HepG2 (cell line): Measurements from ENCODE around the gene AIFM1. TPM values are rescaled to one million over a fixed set of nuclear protein-coding genes. Genes with fewer than 3 reads are reported as not detected.
A peak's percentile ranks its signal among the peaks of the same experiment; 100 is the strongest.

Experiments
- ATAC-seq: fragments of 200-7000 bp; cut with Tn5 transposase; 3 replicates; pipeline ENCODE4 v1.9.1; 2020; ENCODE audit warnings: mild to moderate bottlenecking, moderate library complexity
- BruUV-seq: library from RNA; stranded (reverse); fragments of 400-500 nt; replicated peaks from 2 replicates; lab custom pipeline; 2021; lab: Mats Ljungman, UMichigan
- CTCF ChIA-PET: fragments of 300-600 bp; formaldehyde crosslinking; extraction: SDS; loops from one replicate; lab custom pipeline; 2021; ENCODE audit warnings: low total read pairs, inconsistent platforms, low intra/inter-chr PET ratio; lab: Yijun Ruan, JAX
- POLR2A ChIA-PET: fragments of 350-600 bp; sonication (Branson Sonifier 250); formaldehyde crosslinking; loops from one replicate; lab custom pipeline; 2020; ENCODE audit warnings: antibody characterized with exemption, inconsistent platforms; lab: Yijun Ruan, JAX
- DNase-seq: peaks from one replicate; pipeline ENCODE4 v3.0.0-alpha.2; 2015; ENCODE audit warnings: low spot score
- FAIRE-seq: peaks from 3 replicates; lab custom pipeline; 2011; peaks lifted over from hg19 to GRCh38; lab: Jason Lieb, UNC
- H2AFZ ChIP-seq: one replicate; pipeline ENCODE4 v1.6.1; 2011; ENCODE audit warnings: low read length, inconsistent platforms
- H3K27ac ChIP-seq: fragments of 300-600 bp; 3 replicates; pipeline ENCODE4 v1.8.0; 2011; ENCODE audit warnings: mixed run types, mild to moderate bottlenecking, mixed read lengths, low read length, inconsistent platforms; ENCODE audit not compliant: insufficient read depth; ENCODE audit errors: extremely low read length
- H3K27me3 ChIP-seq, 2 experiments: fragments of 200-600 bp in 1 of 2; 2 replicates in 1 of 2; 3 replicates in 1 of 2; pipeline versions ENCODE4 v1.6.0 to v1.8.0; 2011; ENCODE audit warnings: low read length in 2 of 2, mild to moderate bottlenecking in 2 of 2, moderate library complexity in 2 of 2, inconsistent platforms in 1 of 2; ENCODE audit not compliant: insufficient read depth in 2 of 2, control insufficient read depth in 1 of 2
- H3K36me3 ChIP-seq, 2 experiments: fragments of 200-600 bp in 1 of 2; replicated peaks in 1 of 2; 2 replicates in 1 of 2; 3 replicates in 1 of 2; pipeline versions ENCODE4 v1.5.1 to v1.8.0; 2011; ENCODE audit warnings: low read length in 2 of 2, inconsistent platforms in 1 of 2; ENCODE audit not compliant: insufficient read depth in 2 of 2, control insufficient read depth in 1 of 2
- H3K4me1 ChIP-seq: 2 replicates; pipeline ENCODE4 v1.5.1; 2012; ENCODE audit warnings: low read length, inconsistent platforms; ENCODE audit not compliant: insufficient read depth
- H3K4me2 ChIP-seq: 2 replicates; pipeline ENCODE4 v1.6.0; 2011; ENCODE audit warnings: low read depth, low read length, inconsistent platforms
- H3K4me3 ChIP-seq, 3 experiments: fragments of 200-600 bp in 1 of 3; sonication (generic), shearing (Covaris generic) in 1 of 3; replicated peaks in 1 of 3; 2 replicates each; pipeline ENCODE4 v1.5.1; 2011 to 2016; ENCODE audit warnings: low read length in 3 of 3, inconsistent platforms in 2 of 3, low read depth in 2 of 3, mild to moderate bottlenecking in 2 of 3, control low read depth in 1 of 3, mixed read lengths in 1 of 3; ENCODE audit not compliant: insufficient read depth in 1 of 3
- H3K79me2 ChIP-seq: one replicate; pipeline ENCODE4 v1.6.1; 2011; ENCODE audit warnings: low read length, inconsistent platforms; ENCODE audit not compliant: insufficient read depth
- H3K9ac ChIP-seq: 2 replicates; pipeline ENCODE4 v1.6.0; 2011; ENCODE audit warnings: mild to moderate bottlenecking, low read depth, low read length, inconsistent platforms; ENCODE audit not compliant: insufficient read depth
- H3K9me3 ChIP-seq: 2 replicates; pipeline ENCODE4 v1.5.1; 2012; ENCODE audit warnings: mild to moderate bottlenecking, low read length
- H4K20me1 ChIP-seq: 2 replicates; pipeline ENCODE4 v1.6.0; 2011; ENCODE audit warnings: inconsistent platforms, mild to moderate bottlenecking, low read length, moderate library complexity; ENCODE audit not compliant: insufficient read depth
- ATRX ChIP-seq: sonication (generic); formaldehyde crosslinking; IDR thresholded peaks from 2 replicates; pipeline ENCODE4 v1.4.0; 2020; ENCODE audit warnings: missing genetic modification reagents, borderline replicate concordance
- CEBPB ChIP-seq: IDR thresholded peaks from 2 replicates; pipeline ENCODE4 v1.6.1; 2011; ENCODE audit warnings: low read depth, low read length, improper control_type of control experiment, borderline replicate concordance
- DNMT1 ChIP-seq: sonication (generic); formaldehyde crosslinking; IDR thresholded peaks from 2 replicates; pipeline ENCODE4 v1.5.1; 2020; ENCODE audit warnings: mild to moderate bottlenecking, missing genetic modification reagents
- SNAI1 ChIP-seq: sonication (generic); formaldehyde crosslinking; IDR thresholded peaks from 2 replicates; pipeline ENCODE4 v1.5.0; 2020; ENCODE audit warnings: mild to moderate bottlenecking, missing genetic modification reagents, borderline replicate concordance
- SYNCRIP ChIP-seq: fragments of 200-400 bp; formaldehyde crosslinking; IDR thresholded peaks from 2 replicates; pipeline ENCODE4 v1.6.1; 2018; ENCODE audit warnings: mild to moderate bottlenecking, low read depth, low read length; ENCODE audit not compliant: insufficient read depth
- WGBS: methylation state at CpG from one replicate; pipeline ENCODE4 v1.1.6; 2017; ENCODE audit warnings: low lambda C conversion rate; 5-methylcytosine and 5-hydroxymethylcytosine counted together
- in situ Hi-C: cut with HindIII; loops from 2 replicates; pipeline ENCODE4 v1.10.0; 2017; ENCODE audit warnings: low pct_unique_long_range_greater_than_20kb; ENCODE audit not compliant: extremely low pct_ligation_motif_present
- intact Hi-C: fragments of 100-400 bp; cut with micrococcal nuclease; formaldehyde crosslinking; loops from one replicate; pipeline ENCODE4 v1.10.0; 2022; ENCODE audit not compliant: unreplicated experiment
- polyA plus RNA-seq, 8 experiments: library from polyadenylated mRNA; depleted of rRNA in 3 of 8; stranded (reverse) in 7 of 8; unstranded in 1 of 8; fragments of >200 nt; fragmentation: Illumina TruSeq in 4 of 8; extraction: Trizol in 4 of 8; gene quantifications; 2 replicates each; pipeline versions ENCODE4 v1.2.1 to v1.2.3, GENCODE V29; 2011 to 2016; ENCODE audit warnings: low read depth in 4 of 8, missing spikeins in 1 of 8, mixed read lengths in 1 of 8; ENCODE audit not compliant: insufficient read depth in 1 of 8
- total RNA-seq, 5 experiments: library from RNA; depleted of rRNA; stranded (reverse); fragments of >200 nt; fragmentation: Illumina TruSeq; extraction: Trizol; gene quantifications; 2 replicates each; pipeline ENCODE4 v1.2.3, GENCODE V29; 2016; ENCODE audit warnings: low read depth in 1 of 5

AIFM1 gene
- total and polyA plus RNA-seq, 2 of the 13 experiments (the other 11 are each of a cell fraction or from before 2014, with no cell fraction given): 42.8 to 46.9 TPM

GRCh38 chrX:130136496-130136895, 29.1 kb downstream of the AIFM1 start:
- Histone ChIP-seq H3K9me3 (no peaks in the 10 kb centered on the region), H3K4me2 (no peak overlapping the region), H3K36me3 (peaks cover 4 to 18% of the 10 kb centered on the region in 2 experiments; a peak in 2 of 5 replicates), H3K9ac (no peak overlapping the region), H3K4me1 (no peaks in the 10 kb centered on the region), H3K27me3 (no peaks in the 10 kb centered on the region), H2AFZ (no peak overlapping the region), H3K4me3 (no peak overlapping the region), H3K79me2 (no peaks in the 10 kb centered on the region), H4K20me1 (no peaks in the 10 kb centered on the region), H3K27ac (no peak overlapping the region)
- ChIA-PET CTCF (no interaction called here), POLR2A (no interaction called here)
- intact Hi-C loops: no loop called here
- BruUV-seq: no TSS peak
- WGBS: 90% methylated on average over 5 of the region's 5 CpGs
- FAIRE-seq (no peak), DNase-seq (no peak), ATAC-seq (no peak)
- peak; percentile 14; the same call in 1 of the 2 replicates for TF ChIP-seq CEBPB
- TF ChIP-seq SNAI1: no peak
- in situ Hi-C loops: no loop called here

DNA sequence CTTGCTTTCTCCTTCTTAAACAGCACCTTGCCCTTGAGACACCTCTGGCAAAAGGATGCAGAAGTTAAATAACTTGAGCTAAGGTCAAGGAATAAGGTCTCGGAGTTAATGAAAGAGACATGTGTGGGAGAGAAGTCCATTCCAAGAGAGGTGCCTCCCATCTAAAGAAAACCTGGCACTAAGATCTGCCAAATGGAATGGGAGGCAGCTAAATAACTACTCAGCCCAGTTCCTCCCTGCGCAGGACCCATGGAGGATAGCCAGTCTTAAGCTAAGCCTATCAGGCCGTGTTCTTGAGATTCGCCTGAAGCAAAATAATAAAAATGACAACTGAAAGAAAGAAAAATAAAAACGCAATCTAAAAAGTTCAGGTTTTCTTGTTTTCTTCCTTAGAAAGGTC, 34.7 kb downstream of the AIFM1 start:
- H3K27me3 ChIP-seq: no peaks in the 10 kb centered on the region
- intact Hi-C loops: no loop called here
- no peak overlapping the region for H2AFZ ChIP-seq
- no peaks in the 10 kb centered on the region for H3K9me3 ChIP-seq
- WGBS: 97% methylated on average over 5 of the region's 5 CpGs
- POLR2A ChIA-PET: no interaction called here
- no peak overlapping the region for H3K27ac ChIP-seq
- BruUV-seq: no TSS peak
- H3K4me3 ChIP-seq: no peak overlapping the region
- no peak overlapping the region for H3K9ac ChIP-seq
- no peak overlapping the region for H3K4me2 ChIP-seq
- TF ChIP-seq DNMT1 (CRISPR knock-in tag) (no peak), ATRX (CRISPR knock-in tag) (no peak), SYNCRIP (no peak)
- H3K4me1 ChIP-seq: no peaks in the 10 kb centered on the region
- no peak for ATAC-seq
- H3K36me3 ChIP-seq: peaks cover 1 to 11% of the 10 kb centered on the region in 2 experiments; a peak in 2 of 5 replicates
- peak; percentile 8 for FAIRE-seq
- in situ Hi-C loops: no loop called here
- H3K79me2 ChIP-seq: no peaks in the 10 kb centered on the region
- DNase-seq: no peak
- H4K20me1 ChIP-seq: no peaks in the 10 kb centered on the region
- CTCF ChIA-PET: no interaction called here
